Gastrocnemius medialis (tissue), 4 donors: Measurements from ENCODE around the gene EVL. TPM values are rescaled to one million over a fixed set of nuclear protein-coding genes. Genes with fewer than 3 reads are reported as not detected.

ENCODE experiments used
- ATAC-seq, 2 donors: fragments of 150-250 bp; one replicate each; pipeline ENCODE4 v1.9.1; 2016
- DNase-seq, 2 donors: peaks; one replicate each; pipeline ENCODE4 v3.0.0-alpha.2; 2019
- H3K27ac ChIP-seq, 4 donors: fragments of 200-600 bp; sonication (generic); 1 replicate in 1 of 4; 2 replicates in 3 of 4; pipeline ENCODE4 v1.5.1; 2016 to 2018; ENCODE audit warnings: mild to moderate bottlenecking in 2 of 4, moderate library complexity in 1 of 4
- H3K27me3 ChIP-seq, 3 donors: fragments of 200-600 bp; sonication (generic) in 2 of 3; 1 replicate in 1 of 3; 2 replicates in 2 of 3; pipeline versions ENCODE4 v1.5.1 to v1.6.0; 2016 to 2019; ENCODE audit warnings: mild to moderate bottlenecking in 1 of 3, moderate library complexity in 1 of 3
- H3K36me3 ChIP-seq, 2 donors: fragments of 200-600 bp; sonication (generic) in 1 of 2; one replicate each; pipeline ENCODE4 v1.5.1; 2017 to 2018
- H3K4me1 ChIP-seq, 2 donors: fragments of 200-600 bp; sonication (generic) in 1 of 2; one replicate each; pipeline ENCODE4 v1.5.1; 2016 to 2017; ENCODE audit warnings: mild to moderate bottlenecking in 2 of 2
- H3K4me3 ChIP-seq, 4 donors: fragments of 200-600 bp; sonication (generic) in 3 of 4; 1 replicate in 1 of 4; 2 replicates in 3 of 4; pipeline ENCODE4 v1.5.1; 2016 to 2019; ENCODE audit warnings: mild to moderate bottlenecking in 2 of 4
- H3K9me3 ChIP-seq, 3 donors: fragments of 200-600 bp; sonication (generic) in 2 of 3; 1 replicate in 1 of 3; 2 replicates in 2 of 3; pipeline ENCODE4 v1.5.1; 2016 to 2019
- CTCF ChIP-seq, 5 experiments: fragments of 450-650 bp in 3 of 5; fragments of 200-600 bp in 2 of 5; sonication (generic) in 2 of 5; IDR thresholded peaks in 4 of 5; conservative IDR thresholded peaks in 1 of 5; 1 replicate in 4 of 5; 2 replicates in 1 of 5; pipeline ENCODE4 v1.5.1; 2016 to 2019; ENCODE audit warnings: antibody characterized with exemption in 5 of 5, mild to moderate bottlenecking in 3 of 5, moderate library complexity in 3 of 5
- POLR2A ChIP-seq, 2 donors: fragments of 450-650 bp; IDR thresholded peaks; one replicate each; pipeline ENCODE4 v1.6.1; 2017; ENCODE audit warnings: antibody characterized with exemption in 2 of 2, mild to moderate bottlenecking in 2 of 2, moderate library complexity in 2 of 2
- in situ Hi-C, 4 donors: fragments of 200-750 bp; cut with MboI; loops; one replicate each; pipeline versions ENCODE4 v1.15.0 to v1.8.0; 2017; ENCODE audit warnings: low sequenced_read_pairs in 4 of 4
- intact Hi-C: fragments of 100-400 bp; cut with DNase I; formaldehyde crosslinking; loops from one replicate; pipeline ENCODE4 v1.15.1; 2023; ENCODE audit warnings: low total_unique reads
- total RNA-seq, 4 donors: library from RNA; depleted of rRNA; stranded (reverse); fragments of >200 nt; gene quantifications; one replicate each; pipeline versions ENCODE4 v1.1.0 to v1.2.3, GENCODE V29; 2016

Gene EVL
- total RNA-seq, 4 donors from 2014 or later, result 5.8 to 14.3 (median 9.5) TPM

DNA sequence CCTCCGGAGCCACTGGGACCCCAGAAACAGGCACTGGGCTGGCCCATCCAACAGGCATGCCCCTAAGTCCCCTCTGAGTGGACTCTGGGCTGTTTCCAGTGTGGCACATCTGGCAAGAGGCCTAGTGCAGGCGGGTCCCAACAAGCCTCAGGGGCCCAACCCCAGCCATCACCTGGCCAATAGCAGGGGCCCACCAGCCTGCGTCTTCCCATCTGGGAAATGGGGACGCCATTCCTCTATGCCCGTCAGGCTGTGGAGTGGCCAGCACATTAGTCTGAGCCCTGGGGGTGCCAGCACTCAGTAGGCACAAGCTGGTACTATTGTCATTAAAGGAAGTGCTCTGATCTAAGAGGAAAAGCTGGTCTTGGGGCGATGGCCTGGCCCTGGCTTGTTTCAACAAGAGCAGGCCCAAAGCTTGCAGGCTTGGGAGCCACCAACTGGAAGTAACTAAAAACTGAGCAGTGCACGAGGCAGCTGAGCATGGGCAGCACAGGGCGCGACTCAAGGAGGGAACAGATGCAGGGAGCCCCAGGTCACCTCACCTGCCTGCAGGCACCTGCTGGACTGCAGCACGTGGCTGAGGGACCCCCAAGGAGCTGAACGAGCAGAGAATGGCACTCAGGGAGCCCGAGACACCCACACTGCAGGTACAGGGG, 85.8 kb downstream of the EVL start:
- no peaks in the 10 kb centered on the region for H3K36me3 ChIP-seq
- H3K4me3 ChIP-seq, result no peak overlapping the region
- H3K27ac ChIP-seq, result no peak overlapping the region
- DNase-seq, result no peak
- H3K9me3 ChIP-seq, result peaks cover 0 to 5% (median 0%) of the 10 kb centered on the region in 3 donors
- no peaks in the 10 kb centered on the region for H3K4me1 ChIP-seq
- ATAC-seq, result no peak
- TF ChIP-seq CTCF (IDR thresholded peaks at IDR 0.05 in 4 of 5, conservative IDR thresholded peaks at IDR 0.05 in 1 of 5), result no peak
- no peak for TF ChIP-seq POLR2A (IDR thresholded peaks at IDR 0.05)
- intact Hi-C loops (no loop called here), in situ Hi-C loops (no loop called here)
- H3K27me3 ChIP-seq, result peaks cover 0 to 7% (median 5%) of the 10 kb centered on the region in 3 donors

DNA sequence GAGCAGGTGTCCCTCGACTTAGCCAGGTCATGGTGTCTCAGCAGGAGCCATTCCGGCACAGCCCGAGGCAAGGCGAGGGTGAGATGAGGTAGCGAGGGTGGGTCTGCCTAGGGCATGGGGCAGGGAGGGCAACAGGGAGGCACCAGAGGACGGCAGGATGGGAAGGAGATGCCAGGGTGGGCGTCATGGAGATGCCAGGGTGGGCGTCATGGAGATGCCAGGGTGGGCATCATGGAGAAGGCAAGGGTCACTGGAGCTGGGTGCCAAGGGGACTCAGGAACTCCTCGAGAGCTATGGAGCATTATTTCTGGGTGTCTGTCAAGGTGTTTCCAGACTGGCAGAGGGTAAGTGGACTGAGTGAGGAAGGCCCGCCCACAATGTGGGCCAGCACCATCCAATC, 86.9 kb downstream of the EVL start:
- H3K27me3 ChIP-seq, result peaks cover 2 to 14% (median 5%) of the 10 kb centered on the region in 3 donors
- no peak overlapping the region for H3K27ac ChIP-seq
- H3K4me1 ChIP-seq, result no peaks in the 10 kb centered on the region
- intact Hi-C loops (no loop called here), in situ Hi-C loops (no loop called here)
- no peaks in the 10 kb centered on the region for H3K36me3 ChIP-seq
- TF ChIP-seq POLR2A (IDR thresholded peaks at IDR 0.05), result no peak
- H3K9me3 ChIP-seq, result peaks cover 0 to 5% (median 0%) of the 10 kb centered on the region in 3 donors
- H3K4me3 ChIP-seq, result no peak overlapping the region
- ATAC-seq (no peak), DNase-seq (no peak)

DNA sequence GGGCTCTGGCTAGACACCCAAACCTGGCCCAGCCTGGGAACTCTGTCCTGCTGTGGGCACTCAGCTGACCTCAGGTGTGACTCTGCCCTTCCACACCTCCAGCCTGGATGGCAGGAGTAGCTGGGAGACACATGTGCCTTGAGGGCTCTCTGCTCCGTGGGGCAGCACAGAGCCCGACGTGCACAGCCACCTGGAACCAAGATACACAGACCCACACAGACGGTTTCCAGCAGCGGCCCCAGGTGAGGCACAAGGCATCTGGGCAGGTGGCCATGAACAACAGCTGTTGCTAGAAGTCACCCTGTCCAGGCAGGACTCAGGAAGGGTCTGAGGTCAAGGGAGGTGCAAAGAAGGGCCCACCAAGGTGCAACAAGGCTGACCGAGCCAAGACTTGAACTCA, 88.3 kb downstream of the EVL start:
- ATAC-seq (no peak), DNase-seq (no peak)
- in situ Hi-C loops, result no loop called here
- H3K27ac ChIP-seq, result no peak overlapping the region
- peaks cover 0 to 5% (median 0%) of the 10 kb centered on the region in 3 donors for H3K9me3 ChIP-seq
- H3K4me3 ChIP-seq, result no peak overlapping the region
- intact Hi-C loops, result no loop called here
- H3K36me3 ChIP-seq, result no peaks in the 10 kb centered on the region
- peaks cover 10 to 25% (median 13%) of the 10 kb centered on the region in 3 donors for H3K27me3 ChIP-seq
- TF ChIP-seq CTCF (IDR thresholded peaks at IDR 0.05 in 4 of 5, conservative IDR thresholded peaks at IDR 0.05 in 1 of 5) (no peak), POLR2A (IDR thresholded peaks at IDR 0.05) (no peak)
- no peaks in the 10 kb centered on the region for H3K4me1 ChIP-seq

- peaks cover 0 to 5% (median 0%) of the 10 kb centered on the region in 3 donors for H3K9me3 ChIP-seq
- H3K4me1 ChIP-seq, result peaks cover 0 to 4% of the 10 kb centered on the region in 2 donors
- TF ChIP-seq CTCF (IDR thresholded peaks at IDR 0.05 in 4 of 5, conservative IDR thresholded peaks at IDR 0.05 in 1 of 5) (no peak), POLR2A (IDR thresholded peaks at IDR 0.05) (no peak)
- H3K36me3 ChIP-seq, result no peaks in the 10 kb centered on the region
- DNase-seq (no peak), ATAC-seq (no peak)
- no peak overlapping the region for H3K4me3 ChIP-seq
- peaks cover 19 to 33% (median 25%) of the 10 kb centered on the region in 3 donors for H3K27me3 ChIP-seq
- no peak overlapping the region for H3K27ac ChIP-seq
- intact Hi-C loops, result no loop called here
- in situ Hi-C loops, result no loop called here
These were observed 89.9 kb downstream of the EVL start for GRCh38 chr14:100155049-100155621.

- no peak overlapping the region for H3K27ac ChIP-seq
- ATAC-seq (no peak), DNase-seq (no peak)
- no peak overlapping the region for H3K4me3 ChIP-seq
- TF ChIP-seq CTCF (IDR thresholded peaks at IDR 0.05 in 4 of 5, conservative IDR thresholded peaks at IDR 0.05 in 1 of 5), result no peak
- TF ChIP-seq POLR2A (IDR thresholded peaks at IDR 0.05), result no peak
- H3K9me3 ChIP-seq, result peaks cover 0 to 5% (median 0%) of the 10 kb centered on the region in 3 donors
- H3K27me3 ChIP-seq, result peaks cover 23 to 38% (median 30%) of the 10 kb centered on the region in 3 donors
- peaks cover 0 to 4% of the 10 kb centered on the region in 2 donors for H3K4me1 ChIP-seq
- H3K36me3 ChIP-seq, result no peaks in the 10 kb centered on the region
- intact Hi-C loops (no loop called here), in situ Hi-C loops (no loop called here)
These were observed 90.8 kb downstream of the EVL start for GRCh38 chr14:100155756-100156616.
